HCT116 (cell line): ENCODE measurements around the gene RASGRF2. TPM values are rescaled to one million over a fixed set of nuclear protein-coding genes. Genes with fewer than 3 reads are reported as not detected.

Experiments used
- ATAC-seq: fragments of 200-7000 bp; cut with Tn5 transposase; 2 replicates; pipeline ENCODE4 v1.9.1; 2020; ENCODE audit warnings: mild to moderate bottlenecking, moderate library complexity
- BruUV-seq: library from RNA; stranded (reverse); fragments of 400-500 nt; replicated peaks from 2 replicates; lab custom pipeline; 2021; lab: Mats Ljungman, UMichigan
- CTCF ChIA-PET: fragments of 300-600 bp; sonication (Branson Sonifier 250); formaldehyde crosslinking; loops from one replicate; lab custom pipeline; 2021; ENCODE audit warnings: antibody characterized with exemption; lab: Charles Lee
- POLR2A ChIA-PET: fragments of 300-600, 350-600 bp; sonication (Branson Sonifier 250); formaldehyde crosslinking; loops from one replicate; lab custom pipeline; 2021; ENCODE audit warnings: antibody characterized with exemption; lab: Charles Lee
- RAD21 ChIA-PET, 2 experiments: fragments of 300-600 bp; sonication (Branson Sonifier 250); formaldehyde crosslinking; loops; one replicate each; lab custom pipeline; 2023; ENCODE audit warnings: low total read pairs in 2 of 2; ENCODE audit not compliant: uncharacterized antibody in 2 of 2, unreplicated experiment in 2 of 2, low non-redundant PET in 1 of 2; lab: Charles Lee
- DNase-seq: peaks from one replicate; pipeline ENCODE4 v3.0.0-alpha.2; 2010; ENCODE audit warnings: low read depth, low spot score
- H2AFZ ChIP-seq: fragments of 200-600 bp; shearing (Covaris generic), sonication (generic); 2 replicates; pipeline ENCODE4 v1.6.1; 2017; ENCODE audit warnings: low read depth, mixed run types, mixed read lengths, antibody characterized with exemption, low read length; ENCODE audit not compliant: poor library complexity, severe bottlenecking
- H3K27ac ChIP-seq: 2 replicates; pipeline ENCODE4 v1.5.1; 2012; ENCODE audit warnings: low read depth, low read length
- H3K27me3 ChIP-seq: fragments of 200-600 bp; sonication (generic); 2 replicates; pipeline ENCODE4 v1.6.1; 2016; ENCODE audit warnings: mixed run types, low read length, mixed read lengths; ENCODE audit not compliant: insufficient read depth
- H3K36me3 ChIP-seq, 2 experiments: fragments of 200-500 bp in 1 of 2; fragments of 200-600 bp in 1 of 2; sonication (Bioruptor generic) in 1 of 2; sonication (generic) in 1 of 2; 2 replicates each; pipeline versions ENCODE4 v1.5.1 to v1.6.1; 2014 to 2016; ENCODE audit warnings: low read length in 2 of 2, inconsistent platforms in 1 of 2, mixed read lengths in 1 of 2, mixed run types in 1 of 2; ENCODE audit not compliant: insufficient read depth in 2 of 2, control insufficient read depth in 1 of 2
- H3K4me1 ChIP-seq, 2 experiments: fragments of 200-600 bp in 1 of 2; sonication (generic) in 1 of 2; 2 replicates each; pipeline versions ENCODE4 v1.5.1 to v1.6.1; 2012 to 2017; ENCODE audit warnings: low read length in 2 of 2, inconsistent platforms in 1 of 2, mild to moderate bottlenecking in 1 of 2, mixed read lengths in 1 of 2, mixed run types in 1 of 2, moderate library complexity in 1 of 2; ENCODE audit not compliant: insufficient read depth in 2 of 2, control insufficient read depth in 1 of 2
- H3K4me2 ChIP-seq: fragments of 200-600 bp; sonication (generic); 2 replicates; pipeline ENCODE4 v1.6.1; 2017; ENCODE audit warnings: mixed run types, low read length, mixed read lengths
- H3K4me3 ChIP-seq, 2 experiments: fragments of 200-600 bp in 1 of 2; sonication (generic) in 1 of 2; replicated peaks in 1 of 2; 2 replicates each; pipeline ENCODE4 v1.5.1; 2011 to 2016; ENCODE audit warnings: low read length in 2 of 2, control low read depth in 1 of 2, low read depth in 1 of 2, mild to moderate bottlenecking in 1 of 2, mixed read lengths in 1 of 2, mixed run types in 1 of 2
- H3K79me2 ChIP-seq: fragments of 200-600 bp; sonication (generic); 2 replicates; pipeline ENCODE4 v1.6.1; 2017; ENCODE audit warnings: mild to moderate bottlenecking, mixed run types, low read length, moderate library complexity, mixed read lengths; ENCODE audit not compliant: insufficient read depth
- H3K9ac ChIP-seq: fragments of 200-600 bp; sonication (generic); 2 replicates; pipeline ENCODE4 v1.6.1; 2016; ENCODE audit warnings: low read length, mixed read lengths
- H3K9me2 ChIP-seq: fragments of 200-600 bp; sonication (generic), shearing (Covaris generic); 2 replicates; pipeline ENCODE4 v1.6.1; 2017; ENCODE audit warnings: mixed run types, mild to moderate bottlenecking, moderate library complexity; ENCODE audit not compliant: insufficient read depth
- H3K9me3 ChIP-seq, 2 experiments: fragments of 200-500 bp in 1 of 2; fragments of 200-600 bp in 1 of 2; sonication (Bioruptor generic) in 1 of 2; sonication (generic) in 1 of 2; 2 replicates each; pipeline ENCODE4 v1.6.1; 2014 to 2017; ENCODE audit warnings: low read length in 2 of 2, mixed read lengths in 2 of 2, inconsistent platforms in 1 of 2, low read depth in 1 of 2, mild to moderate bottlenecking in 1 of 2, mixed run types in 1 of 2, moderate library complexity in 1 of 2; ENCODE audit not compliant: control insufficient read depth in 1 of 2, insufficient read depth in 1 of 2
- H4K20me1 ChIP-seq: fragments of 200-600 bp; sonication (generic), shearing (Covaris generic); 2 replicates; pipeline ENCODE4 v1.6.1; 2017; ENCODE audit warnings: mixed run types, mild to moderate bottlenecking, moderate library complexity; ENCODE audit not compliant: insufficient read depth
- CEBPB ChIP-seq: IDR thresholded peaks from 2 replicates; pipeline ENCODE4 v1.6.1; 2012; ENCODE audit warnings: low read depth
- EGR1 ChIP-seq: IDR thresholded peaks from 2 replicates; pipeline ENCODE4 v1.6.1; 2012; ENCODE audit warnings: low read depth
- EZH2phosphoT487 ChIP-seq: fragments of 200-600 bp; IDR thresholded peaks from 2 replicates; pipeline ENCODE4 v1.6.1; 2018; ENCODE audit warnings: antibody characterized with exemption, borderline replicate concordance
- FOSL1 ChIP-seq: IDR thresholded peaks from 2 replicates; pipeline ENCODE4 v1.6.1; 2012; ENCODE audit warnings: low read depth
- JUND ChIP-seq: IDR thresholded peaks from 2 replicates; pipeline ENCODE4 v1.6.1; 2012
- POLR2AphosphoS5 ChIP-seq: IDR thresholded peaks from 2 replicates; pipeline ENCODE4 v1.6.1; 2011; ENCODE audit warnings: mild to moderate bottlenecking, low read depth, low read length, moderate library complexity
- RAD21 ChIP-seq: IDR thresholded peaks from 2 replicates; pipeline ENCODE4 v1.6.1; 2012; ENCODE audit warnings: low read depth, mild to moderate bottlenecking
- ZFX ChIP-seq: fragments of 450-650 bp; IDR thresholded peaks from 2 replicates; pipeline ENCODE4 v1.6.1; 2017
- intact Hi-C: fragments of 100-400 bp; cut with micrococcal nuclease; formaldehyde crosslinking; loops from 2 replicates; pipeline ENCODE4 v1.10.0; 2022
- total RNA-seq: library from RNA; stranded (reverse); gene quantifications from one replicate; pipeline ENCODE4 v1.2.1, GENCODE V29; 2021; ENCODE audit not compliant: unreplicated experiment
- TF ChIP-seq, protein P1 (sequence below): IDR thresholded peaks from 2 replicates; pipeline ENCODE4 v1.6.1; 2012; ENCODE audit warnings: low read depth
- TF ChIP-seq, protein P2 (sequence below): IDR thresholded peaks from 2 replicates; pipeline ENCODE4 v1.6.1; 2012

Gene RASGRF2
- total RNA-seq, 1 experiment from 2014 or later, result 0.05 TPM

DNA sequence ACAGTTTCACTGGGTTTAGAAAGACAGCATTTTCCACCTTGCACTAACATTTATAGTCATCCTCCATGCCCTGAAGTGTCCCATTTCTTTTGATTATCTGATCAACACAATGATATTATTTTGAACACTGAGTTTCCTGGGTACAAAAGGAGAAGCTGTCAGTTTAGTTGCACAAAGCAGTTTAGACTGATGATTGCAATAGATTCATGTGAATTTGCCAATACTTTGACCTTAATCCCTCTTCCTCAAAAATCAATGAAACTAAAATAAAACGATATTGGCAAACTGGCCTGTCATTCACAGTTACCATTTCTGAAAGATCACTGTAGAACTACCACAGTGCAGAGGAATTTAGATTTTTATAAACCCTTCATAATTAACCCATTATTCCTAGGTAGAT, 34.2 kb upstream of the RASGRF2 start (continued):
- TF ChIP-seq, protein P1, sequence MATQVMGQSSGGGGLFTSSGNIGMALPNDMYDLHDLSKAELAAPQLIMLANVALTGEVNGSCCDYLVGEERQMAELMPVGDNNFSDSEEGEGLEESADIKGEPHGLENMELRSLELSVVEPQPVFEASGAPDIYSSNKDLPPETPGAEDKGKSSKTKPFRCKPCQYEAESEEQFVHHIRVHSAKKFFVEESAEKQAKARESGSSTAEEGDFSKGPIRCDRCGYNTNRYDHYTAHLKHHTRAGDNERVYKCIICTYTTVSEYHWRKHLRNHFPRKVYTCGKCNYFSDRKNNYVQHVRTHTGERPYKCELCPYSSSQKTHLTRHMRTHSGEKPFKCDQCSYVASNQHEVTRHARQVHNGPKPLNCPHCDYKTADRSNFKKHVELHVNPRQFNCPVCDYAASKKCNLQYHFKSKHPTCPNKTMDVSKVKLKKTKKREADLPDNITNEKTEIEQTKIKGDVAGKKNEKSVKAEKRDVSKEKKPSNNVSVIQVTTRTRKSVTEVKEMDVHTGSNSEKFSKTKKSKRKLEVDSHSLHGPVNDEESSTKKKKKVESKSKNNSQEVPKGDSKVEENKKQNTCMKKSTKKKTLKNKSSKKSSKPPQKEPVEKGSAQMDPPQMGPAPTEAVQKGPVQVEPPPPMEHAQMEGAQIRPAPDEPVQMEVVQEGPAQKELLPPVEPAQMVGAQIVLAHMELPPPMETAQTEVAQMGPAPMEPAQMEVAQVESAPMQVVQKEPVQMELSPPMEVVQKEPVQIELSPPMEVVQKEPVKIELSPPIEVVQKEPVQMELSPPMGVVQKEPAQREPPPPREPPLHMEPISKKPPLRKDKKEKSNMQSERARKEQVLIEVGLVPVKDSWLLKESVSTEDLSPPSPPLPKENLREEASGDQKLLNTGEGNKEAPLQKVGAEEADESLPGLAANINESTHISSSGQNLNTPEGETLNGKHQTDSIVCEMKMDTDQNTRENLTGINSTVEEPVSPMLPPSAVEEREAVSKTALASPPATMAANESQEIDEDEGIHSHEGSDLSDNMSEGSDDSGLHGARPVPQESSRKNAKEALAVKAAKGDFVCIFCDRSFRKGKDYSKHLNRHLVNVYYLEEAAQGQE, result no peak
- TF ChIP-seq CEBPB (no peak), ZFX (no peak), EGR1 (no peak), POLR2AphosphoS5 (no peak)
- TF ChIP-seq, protein P2, sequence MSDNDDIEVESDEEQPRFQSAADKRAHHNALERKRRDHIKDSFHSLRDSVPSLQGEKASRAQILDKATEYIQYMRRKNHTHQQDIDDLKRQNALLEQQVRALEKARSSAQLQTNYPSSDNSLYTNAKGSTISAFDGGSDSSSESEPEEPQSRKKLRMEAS, result no peak
- TF ChIP-seq, all 23 proteins: peak for 0

DNA sequence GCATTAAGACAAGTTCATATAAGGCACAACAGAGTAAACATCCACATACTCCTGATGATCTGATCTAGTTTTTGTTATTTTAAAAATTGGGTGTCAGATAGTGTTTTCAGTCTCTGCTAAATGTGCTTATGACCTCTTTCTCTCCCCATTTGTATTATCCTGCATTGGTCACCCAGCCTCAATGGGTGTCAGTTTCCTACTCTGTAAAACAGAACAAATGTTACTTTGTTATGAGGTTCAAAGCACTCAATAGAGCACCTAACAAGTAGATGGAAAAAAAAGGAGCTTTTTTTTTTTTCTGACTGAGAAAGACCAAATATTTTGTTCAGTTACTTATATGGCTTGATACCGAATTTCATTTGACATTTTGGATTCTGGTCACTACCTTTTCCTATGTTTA, 33.6 kb upstream of the RASGRF2 start:
- Histone ChIP-seq H3K27me3 (no peaks in the 10 kb centered on the region), H4K20me1 (no peaks in the 10 kb centered on the region), H3K4me2 (no peak overlapping the region), H2AFZ (no peak overlapping the region), H3K36me3 (no peaks in the 10 kb centered on the region), H3K27ac (no peak overlapping the region), H3K9me2 (no peaks in the 10 kb centered on the region), H3K9me3 (no peaks in the 10 kb centered on the region), H3K79me2 (no peaks in the 10 kb centered on the region), H3K4me1 (no peaks in the 10 kb centered on the region), H3K4me3 (no peak overlapping the region), H3K9ac (no peak overlapping the region)
- POLR2A ChIA-PET, result no interaction called here
- TF ChIP-seq JUND (no peak), EZH2phosphoT487 (no peak), ZFX (no peak), RAD21 (no peak), FOSL1 (no peak), POLR2AphosphoS5 (no peak)
- ATAC-seq (no peak), DNase-seq (no peak)
- RAD21 ChIA-PET, result no interaction called here
- intact Hi-C loops, result no loop called here
- CTCF ChIA-PET, result no interaction called here
- no TSS peak for BruUV-seq
